SHP77 treated with DMSO at 0.1 percent for 48 hours (cell line): ENCODE results near the gene KLF6.

Experiments used
- DNase-seq: peaks from one replicate; lab custom pipeline; 2025; lab: John Stamatoyannopoulos, UW

The KLF6 gene

DNA sequence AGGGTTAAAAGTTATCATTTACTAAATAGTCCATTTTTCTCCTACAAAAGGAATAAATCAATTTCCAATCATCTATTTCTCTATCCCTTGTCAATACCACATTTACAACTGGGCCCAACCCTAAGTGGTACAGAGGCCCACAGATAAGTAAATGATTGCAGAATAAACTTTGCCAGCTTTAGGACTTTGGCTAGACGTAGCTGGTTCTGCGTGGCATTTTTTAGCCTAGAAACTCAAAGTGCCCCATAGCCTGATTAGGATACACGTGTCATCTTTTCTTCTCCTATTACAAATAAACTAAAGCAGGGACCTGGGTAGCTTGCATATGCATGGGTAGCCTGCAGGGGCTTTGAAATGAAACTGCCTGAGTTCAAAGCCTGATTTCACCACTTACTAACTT is 56.4 kb downstream of the KLF6 start:
- no peak for DNase-seq

DNA sequence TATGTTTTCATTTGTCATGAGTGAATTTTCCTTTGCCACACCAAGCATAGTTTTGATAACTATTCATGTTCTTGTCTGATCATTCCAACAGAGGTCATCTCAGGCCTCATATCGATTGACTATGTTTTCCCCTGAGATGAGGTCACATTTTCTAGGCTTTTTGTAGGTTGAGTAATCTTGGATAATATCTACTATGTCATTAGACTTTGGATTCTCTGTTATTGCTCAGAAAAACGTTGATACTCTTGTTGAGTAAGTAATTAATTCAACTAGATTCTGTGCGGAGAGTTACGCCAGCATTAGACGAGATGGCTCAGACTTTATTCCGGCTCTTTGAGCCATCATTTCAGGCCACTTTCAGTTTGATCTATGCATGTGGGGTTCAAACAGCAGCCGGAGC is 57.7 kb downstream of the KLF6 start:
- DNase-seq, result no peak
